Measurements from ENCODE around the gene TRIM7. TPM values are rescaled to one million over a fixed set of nuclear protein-coding genes. Genes with fewer than 3 reads are reported as not detected.
A peak's percentile ranks its signal among the peaks of the same experiment; 100 is the strongest.

The TRIM7 gene
- total and polyA plus RNA-seq, 2 experiments from 2014 or later, result 3.1 to 6.8 TPM

DNA sequence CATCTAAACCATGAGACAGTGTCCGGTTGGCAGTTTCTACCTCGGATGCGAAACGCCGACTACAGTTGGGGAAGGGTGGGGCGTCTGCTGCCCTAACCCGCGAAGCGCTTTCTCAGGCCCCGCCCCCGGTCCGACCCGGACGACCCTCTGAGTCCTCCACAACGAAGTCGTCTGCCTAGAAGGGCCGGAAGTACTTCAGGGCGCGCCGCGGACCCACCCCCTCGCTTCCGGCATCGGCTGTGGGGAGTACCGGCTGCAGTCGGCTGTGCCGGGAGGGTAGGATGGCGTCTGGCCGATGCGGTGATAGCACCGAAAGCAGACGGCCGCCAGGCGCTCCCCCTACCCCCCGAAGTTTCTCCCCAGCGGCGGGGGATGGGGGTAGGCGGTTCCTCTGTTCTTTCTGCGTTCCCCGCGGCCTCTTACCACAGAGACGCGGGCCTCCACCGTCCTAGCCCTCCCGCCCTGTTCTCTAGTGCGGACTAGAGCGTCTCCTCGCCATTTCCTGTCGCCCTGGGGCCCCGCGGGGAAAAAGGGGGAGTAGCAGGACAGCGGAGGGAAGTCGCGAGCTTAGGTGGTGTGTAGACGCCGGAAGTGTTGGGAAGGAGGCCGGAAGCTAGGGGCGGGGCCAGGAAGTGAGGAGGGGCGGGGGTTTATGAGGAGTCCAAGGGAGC lies 18.2 kb upstream of the TRIM7 start, which contains the start of gene TRIM41:
Gene TRIM41 (plus strand): TSS at position 224 of the 671 bp plus-strand sequence. CDS start 719 bp downstream, outside the sequence.
- Histone ChIP-seq H3K9me3 (ENCODE audit: low read depth) (no peaks in the 10 kb centered on the region), H3F3A (ENCODE audit: insufficient read depth) (peaks cover 15% of the 10 kb centered on the region), H3K36me3 (ENCODE audit: low read depth) (no peaks in the 10 kb centered on the region; the same call in 1 of the 2 replicates), H3K4me3 (peak within 1 kb of the TSS; percentile 83), H3K79me2 (ENCODE audit: insufficient read depth) (peaks cover 47% of the 10 kb centered on the region), H3K4me1 (ENCODE audit: insufficient read depth) (0 out of 2 replicates have a peak, but pooled peaks cover 12% of the 10 kb centered on the region), H3K9ac (peak within 1 kb of the TSS; percentile 92), H4K20me1 (ENCODE audit: insufficient read depth) (no peaks in the 10 kb centered on the region), H3K27ac (peak within 1 kb of the TSS; percentile 90), H2AFZ (peak within 1 kb of the TSS; percentile 79), H3K27me3 (replicated peaks; ENCODE audit: insufficient read depth) (no peaks in the 10 kb centered on the region), H3K4me2 (ENCODE audit: unreplicated experiment) (peak within 1 kb of the TSS; percentile 86), H3K9me2 (ENCODE audit: insufficient read depth) (no peaks in the 10 kb centered on the region)
- DNase-seq, result peak; percentile 99
- in situ Hi-C loops (cut with MboI), result no loop called here
- 0 to 1% methylated on average over 47 to 55 of the region's 59 CpGs for WGBS, 2 experiments (ENCODE audit: low coverage in 1 of 2, low lambda C conversion rate in 2 of 2, missing lambda C conversion rate in 2 of 2)
- TF ChIP-seq EZH2 (IDR thresholded peaks at IDR 0.05; ENCODE audit: insufficient read depth, poor library complexity, severe bottlenecking) (no peak), EZH2phosphoT487 (IDR thresholded peaks at IDR 0.05; ENCODE audit: insufficient read depth, low read depth) (no peak)

DNA sequence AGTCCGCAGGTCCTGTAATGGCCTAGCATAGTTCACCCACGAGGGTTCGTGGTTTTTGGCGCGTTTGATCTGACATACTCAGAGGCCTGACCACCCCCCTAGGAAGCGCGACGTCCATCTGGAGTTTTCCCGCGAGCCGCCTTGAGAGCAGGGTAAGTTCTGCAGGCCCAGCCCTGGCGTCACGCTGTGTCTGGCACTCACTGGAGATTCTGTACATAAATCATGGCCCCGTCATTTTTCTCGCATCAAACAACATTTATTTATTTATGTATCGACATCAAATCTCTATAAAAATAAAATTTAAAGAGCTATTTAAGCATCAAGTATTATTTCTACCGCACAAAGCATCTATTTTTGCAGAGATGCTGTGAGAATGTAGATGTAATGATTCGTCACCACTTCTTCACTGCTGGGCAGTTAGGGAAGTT lies 17.6 kb upstream of the TRIM7 start:
- H3K27me3 ChIP-seq (replicated peaks; ENCODE audit: insufficient read depth), result no peaks in the 10 kb centered on the region
- no peaks in the 10 kb centered on the region; the same call in 1 of the 2 replicates for H3K36me3 ChIP-seq (ENCODE audit: low read depth)
- H3K9ac ChIP-seq, result peak overlapping the region; percentile 92
- peak overlapping the region; percentile 79 for H2AFZ ChIP-seq
- peaks cover 19% of the 10 kb centered on the region for H3F3A ChIP-seq (ENCODE audit: insufficient read depth)
- peak overlapping the region; percentile 86 for H3K4me2 ChIP-seq (ENCODE audit: unreplicated experiment)
- H3K4me3 ChIP-seq, result peak overlapping the region; percentile 83
- peak; percentile 79 for DNase-seq
- no peaks in the 10 kb centered on the region for H3K9me3 ChIP-seq (ENCODE audit: low read depth)
- no peaks in the 10 kb centered on the region for H3K9me2 ChIP-seq (ENCODE audit: insufficient read depth)
- no peaks in the 10 kb centered on the region for H4K20me1 ChIP-seq (ENCODE audit: insufficient read depth)
- H3K27ac ChIP-seq, result peak overlapping the region; percentile 90
- WGBS, 2 experiments (ENCODE audit: low coverage in 1 of 2, low lambda C conversion rate in 2 of 2, missing lambda C conversion rate in 2 of 2), result 1 to 2% methylated on average over 18 of the region's 18 CpGs
- no peak for TF ChIP-seq EZH2 (IDR thresholded peaks at IDR 0.05; ENCODE audit: insufficient read depth, poor library complexity, severe bottlenecking)
- no peak for TF ChIP-seq EZH2phosphoT487 (IDR thresholded peaks at IDR 0.05; ENCODE audit: insufficient read depth, low read depth)
- H3K79me2 ChIP-seq (ENCODE audit: insufficient read depth), result peaks cover 41% of the 10 kb centered on the region
- H3K4me1 ChIP-seq (ENCODE audit: insufficient read depth), result 0 out of 2 replicates have a peak, but pooled peaks cover 12% of the 10 kb centered on the region
- in situ Hi-C loops (cut with MboI), result no loop called here

DNA sequence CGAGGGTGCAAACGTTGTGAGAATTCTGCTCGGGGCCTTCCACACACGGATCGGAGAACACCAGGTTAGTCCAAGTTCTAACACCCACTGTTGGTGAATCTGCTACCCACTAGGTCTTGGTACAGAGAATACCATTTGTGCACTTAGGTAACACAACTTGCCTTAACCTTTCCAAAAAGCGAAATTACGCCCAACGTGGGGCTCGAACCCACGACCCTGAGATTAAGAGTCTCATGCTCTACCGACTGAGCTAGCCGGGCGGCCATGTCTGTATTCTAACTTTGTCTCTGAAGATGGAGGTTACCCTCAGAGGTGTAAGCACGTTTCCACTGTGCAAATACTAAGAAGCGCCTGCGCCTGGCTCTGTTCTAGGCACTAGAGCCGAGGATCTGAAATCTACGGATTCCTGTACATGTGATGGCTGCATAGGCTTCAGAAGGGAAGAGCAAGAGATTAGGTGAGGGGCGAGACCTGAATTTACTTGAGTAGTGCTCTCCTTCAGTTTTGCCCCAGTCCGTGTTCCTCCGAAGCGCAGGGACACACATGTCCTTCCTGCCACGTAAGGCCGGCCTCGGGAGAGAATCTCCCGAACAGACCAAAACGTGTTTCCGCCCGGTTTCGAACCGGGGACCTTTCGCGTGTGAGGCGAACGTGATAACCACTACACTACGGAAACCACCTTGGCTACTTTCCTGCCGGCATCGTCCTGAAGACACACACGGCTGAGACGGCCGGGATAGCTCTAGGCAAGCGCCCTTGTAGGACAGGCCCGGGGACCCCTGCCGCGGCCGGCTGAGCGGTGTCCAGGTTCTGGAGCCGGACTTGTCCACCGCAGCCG lies 17.0 kb upstream of the TRIM7 start:
- Histone ChIP-seq H3K9me3 (ENCODE audit: low read depth) (no peaks in the 10 kb centered on the region), H3K9ac (peak overlapping the region; percentile 92), H3K79me2 (ENCODE audit: insufficient read depth) (peaks cover 35% of the 10 kb centered on the region), H3K4me2 (ENCODE audit: unreplicated experiment) (peak overlapping the region; percentile 86), H3K9me2 (ENCODE audit: insufficient read depth) (no peaks in the 10 kb centered on the region), H3K27me3 (replicated peaks; ENCODE audit: insufficient read depth) (no peaks in the 10 kb centered on the region), H3K4me3 (peak overlapping the region; percentile 83), H2AFZ (peak overlapping the region; percentile 79), H3K36me3 (ENCODE audit: low read depth) (no peaks in the 10 kb centered on the region; the same call in 1 of the 2 replicates), H3K27ac (peak overlapping the region; percentile 90), H3F3A (ENCODE audit: insufficient read depth) (peaks cover 22% of the 10 kb centered on the region), H4K20me1 (ENCODE audit: insufficient read depth) (no peaks in the 10 kb centered on the region), H3K4me1 (ENCODE audit: insufficient read depth) (0 out of 2 replicates have a peak, but pooled peaks cover 12% of the 10 kb centered on the region)
- TF ChIP-seq EZH2phosphoT487 (IDR thresholded peaks at IDR 0.05; ENCODE audit: insufficient read depth, low read depth) (no peak), EZH2 (IDR thresholded peaks at IDR 0.05; ENCODE audit: insufficient read depth, poor library complexity, severe bottlenecking) (no peak)
- WGBS, 2 experiments (ENCODE audit: low coverage in 1 of 2, low lambda C conversion rate in 2 of 2, missing lambda C conversion rate in 2 of 2), result 2 to 3% methylated on average over 50 of the region's 50 CpGs
- in situ Hi-C loops (cut with MboI), result no loop called here
- DNase-seq, result peak; percentile 97

DNA sequence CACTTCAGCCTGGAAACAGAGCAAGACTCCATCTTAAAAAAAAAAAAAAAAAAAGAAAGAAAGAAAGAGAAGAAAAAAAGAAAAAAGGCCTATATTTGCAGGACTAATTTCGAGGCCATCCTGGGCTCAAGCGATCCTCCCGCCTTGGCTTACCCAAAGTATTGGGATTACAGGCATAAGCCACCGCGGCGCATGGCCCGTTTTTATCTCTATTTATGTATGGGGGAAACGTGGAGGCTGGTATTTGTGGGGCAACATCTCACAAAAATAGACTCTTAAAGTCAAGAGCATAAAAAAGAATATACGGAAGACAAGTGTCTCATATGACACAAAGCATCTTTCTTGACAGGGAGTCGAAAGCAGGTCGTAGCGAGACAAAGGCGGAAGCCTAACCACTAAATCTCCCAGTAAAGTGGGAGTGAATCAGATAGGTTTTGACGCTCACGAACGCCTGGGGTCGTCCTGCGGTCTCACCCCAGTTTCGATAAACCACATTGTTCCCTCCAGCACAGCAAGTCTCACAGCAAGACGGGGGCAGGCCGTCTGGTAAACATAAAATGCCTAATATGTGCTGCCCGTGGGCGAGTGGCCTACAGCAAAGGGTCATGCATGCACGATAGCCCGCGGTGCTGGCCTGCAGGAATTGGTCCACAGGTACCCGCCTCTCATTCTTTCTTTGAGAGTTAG lies 16.3 kb upstream of the TRIM7 start:
- no peak for TF ChIP-seq EZH2 (IDR thresholded peaks at IDR 0.05; ENCODE audit: insufficient read depth, poor library complexity, severe bottlenecking)
- peak overlapping the region; percentile 27; the same call in 1 of the 2 replicates for H3K4me3 ChIP-seq
- no peaks in the 10 kb centered on the region for H3K36me3 ChIP-seq (ENCODE audit: low read depth)
- 0 out of 2 replicates have a peak, but pooled peaks cover 12% of the 10 kb centered on the region for H3K4me1 ChIP-seq (ENCODE audit: insufficient read depth)
- no peaks in the 10 kb centered on the region for H3K9me2 ChIP-seq (ENCODE audit: insufficient read depth)
- H3F3A ChIP-seq (ENCODE audit: insufficient read depth), result peaks cover 28% of the 10 kb centered on the region
- H3K9me3 ChIP-seq (ENCODE audit: low read depth), result no peaks in the 10 kb centered on the region
- H3K27me3 ChIP-seq (replicated peaks; ENCODE audit: insufficient read depth), result no peaks in the 10 kb centered on the region
- H3K9ac ChIP-seq, result peak overlapping the region; percentile 92; the same call in 1 of the 2 replicates
- peak overlapping the region; percentile 90 for H3K27ac ChIP-seq
- peaks cover 27% of the 10 kb centered on the region for H3K79me2 ChIP-seq (ENCODE audit: insufficient read depth)
- H4K20me1 ChIP-seq (ENCODE audit: insufficient read depth), result no peaks in the 10 kb centered on the region
- peak overlapping the region; percentile 17; the same call in 1 of the 2 replicates for H2AFZ ChIP-seq
- no peak overlapping the region for H3K4me2 ChIP-seq (ENCODE audit: unreplicated experiment)
- DNase-seq, result no peak
- WGBS, 2 experiments (ENCODE audit: low coverage in 1 of 2, low lambda C conversion rate in 2 of 2, missing lambda C conversion rate in 2 of 2), result 47 to 51% methylated on average over 27 of the region's 27 CpGs
- in situ Hi-C loops (cut with MboI), result no loop called here
